Progenitor cell of endocrine pancreas (in vitro differentiated cells): ENCODE results near the gene SNTG2. TPM values are rescaled to one million over a fixed set of nuclear protein-coding genes. Genes with fewer than 3 reads are reported as not detected.

Experiments used
- DNase-seq: peaks from one replicate; pipeline ENCODE4 v3.0.0; 2021; ENCODE audit warnings: low spot score; ENCODE audit not compliant: unreplicated experiment
- H3K27ac Mint-ChIP-seq: 2 replicates; pipeline ENCODE4 v1.8.0; 2021; ENCODE audit warnings: mild to moderate bottlenecking, moderate library complexity, mixed read lengths
- H3K27me3 Mint-ChIP-seq: 2 replicates; pipeline ENCODE4 v1.8.0; 2021; ENCODE audit warnings: mixed read lengths
- H3K36me3 Mint-ChIP-seq: 2 replicates; pipeline ENCODE4 v1.8.0; 2022; ENCODE audit warnings: mixed read lengths; ENCODE audit not compliant: insufficient read depth
- H3K4me1 Mint-ChIP-seq: 2 replicates; pipeline ENCODE4 v1.8.0; 2021; ENCODE audit warnings: low read depth, mixed read lengths
- H3K4me3 Mint-ChIP-seq: 2 replicates; pipeline ENCODE4 v1.8.0; 2021; ENCODE audit warnings: low read depth, mild to moderate bottlenecking, moderate library complexity, mixed read lengths
- H3K9me3 Mint-ChIP-seq: 2 replicates; pipeline ENCODE4 v1.8.0; 2021; ENCODE audit warnings: low read depth, mixed read lengths
- CTCF ChIP-seq: fragments of 200-600 bp; sonication (generic); IDR thresholded peaks from one replicate; pipeline ENCODE4 v1.5.0; 2021; ENCODE audit warnings: antibody characterized with exemption, mild to moderate bottlenecking; ENCODE audit not compliant: unreplicated experiment
- total RNA-seq: library from RNA; stranded (reverse); gene quantifications from 2 replicates; pipeline ENCODE4 v1.2.1, GENCODE V29; 2021

SNTG2 gene
- total RNA-seq, 1 donor from 2014 or later: 0.50 TPM

DNA sequence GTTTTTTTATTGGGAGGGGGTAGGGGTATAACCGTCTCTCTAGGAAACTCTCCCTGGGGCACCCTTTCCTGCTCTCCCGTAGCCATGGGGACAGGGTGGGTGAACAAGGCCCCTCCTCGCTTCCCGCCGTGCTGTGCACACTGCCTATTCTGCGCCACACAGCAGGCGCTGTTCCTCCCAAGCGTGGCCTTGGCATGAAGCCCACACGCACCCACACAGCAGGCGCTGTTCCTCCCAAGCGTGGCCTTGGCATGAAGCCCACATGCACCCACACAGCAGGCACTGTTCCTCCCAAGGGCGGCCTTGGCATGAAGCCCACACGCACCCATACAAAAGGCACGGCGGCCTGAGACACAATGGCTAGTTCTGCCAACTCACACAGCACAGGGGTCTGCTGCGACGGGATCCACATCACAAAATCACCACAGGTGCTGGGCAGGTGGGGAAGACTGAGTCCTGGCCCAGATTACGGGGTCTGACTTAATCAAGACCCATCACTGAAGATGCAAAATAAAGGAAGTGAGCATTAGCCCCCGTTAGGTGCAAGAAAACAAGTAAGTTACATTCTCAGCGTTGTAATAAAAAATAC, 416.0 kb downstream of the SNTG2 start:
- TF ChIP-seq CTCF: no peak
- Mint-ChIP-seq H3K36me3 (no peaks in the 10 kb centered on the region), H3K27ac (no peak overlapping the region), H3K4me1 (no peaks in the 10 kb centered on the region), H3K9me3 (peaks cover 6% of the 10 kb centered on the region), H3K4me3 (no peak overlapping the region), H3K27me3 (no peaks in the 10 kb centered on the region)
- DNase-seq: no peak

DNA sequence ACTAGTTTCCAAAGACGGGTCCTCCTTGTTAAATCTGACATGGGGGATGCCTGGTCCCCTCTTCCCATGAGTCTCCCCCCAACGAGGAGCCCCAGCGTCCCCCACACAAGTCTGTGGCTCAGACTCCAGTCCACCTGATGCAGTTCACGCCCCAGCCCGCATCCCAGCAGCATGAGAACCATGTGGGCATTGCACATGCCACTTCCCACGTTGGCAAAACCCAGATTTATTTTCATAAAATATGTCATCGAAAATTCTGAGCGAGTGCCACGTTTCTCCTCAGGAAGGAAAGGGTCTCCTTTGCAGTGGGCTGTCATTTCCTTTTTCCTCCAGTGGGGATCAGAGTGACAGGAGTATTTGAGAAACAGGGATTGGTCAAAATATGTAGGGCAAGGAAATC, 417.0 kb downstream of the SNTG2 start:
- H3K27ac Mint-ChIP-seq: no peak overlapping the region

GRCh38 chr2:1369905-1370304, 419.3 kb downstream of the SNTG2 start:
- Mint-ChIP-seq H3K4me3 (no peak overlapping the region), H3K27ac (no peak overlapping the region), H3K4me1 (no peaks in the 10 kb centered on the region), H3K27me3 (no peaks in the 10 kb centered on the region), H3K36me3 (no peaks in the 10 kb centered on the region), H3K9me3 (no peaks in the 10 kb centered on the region)
- TF ChIP-seq CTCF: no peak
- no peak for DNase-seq

More for the DNA sequence above, 417.0 kb downstream of the SNTG2 start:
- TF ChIP-seq CTCF: no peak
- DNase-seq: no peak
- H3K27me3 Mint-ChIP-seq: no peaks in the 10 kb centered on the region
- no peak overlapping the region for H3K4me3 Mint-ChIP-seq
- no peaks in the 10 kb centered on the region for H3K36me3 Mint-ChIP-seq
- no peaks in the 10 kb centered on the region for H3K4me1 Mint-ChIP-seq
- H3K9me3 Mint-ChIP-seq: peaks cover 6% of the 10 kb centered on the region

GRCh38 chr2:1370461-1370860, 419.8 kb downstream of the SNTG2 start:
- no peaks in the 10 kb centered on the region for H3K36me3 Mint-ChIP-seq
- H3K27ac Mint-ChIP-seq: no peak overlapping the region
- no peak for DNase-seq
- no peaks in the 10 kb centered on the region for H3K9me3 Mint-ChIP-seq
- no peak overlapping the region for H3K4me3 Mint-ChIP-seq
- H3K4me1 Mint-ChIP-seq: no peaks in the 10 kb centered on the region
- H3K27me3 Mint-ChIP-seq: peaks cover 2% of the 10 kb centered on the region
- no peak for TF ChIP-seq CTCF

DNA sequence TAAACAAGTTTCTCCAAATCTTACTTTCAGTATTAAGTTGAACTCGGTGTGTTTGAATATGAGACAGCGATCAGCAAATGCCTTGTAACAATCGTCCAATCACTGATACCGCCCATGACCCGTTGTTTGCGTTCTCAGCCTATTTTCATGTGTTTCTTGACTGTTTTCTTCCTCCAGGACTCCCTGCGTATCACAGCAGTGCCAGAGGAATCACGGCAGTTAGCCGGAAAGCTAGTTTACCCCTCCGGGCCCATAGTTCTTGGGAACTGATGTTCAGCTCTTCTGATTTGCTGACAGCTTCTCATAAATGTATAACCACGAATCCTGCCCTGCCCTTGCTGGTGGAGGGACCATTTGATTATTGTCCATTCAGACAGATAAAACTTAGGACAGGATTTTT, 420.4 kb downstream of the SNTG2 start:
- Mint-ChIP-seq H3K4me1 (no peaks in the 10 kb centered on the region), H3K4me3 (no peak overlapping the region), H3K36me3 (no peaks in the 10 kb centered on the region), H3K9me3 (no peaks in the 10 kb centered on the region), H3K27ac (no peak overlapping the region), H3K27me3 (peaks cover 2% of the 10 kb centered on the region)
- TF ChIP-seq CTCF: no peak
- DNase-seq: no peak
